GM19328 (cell line): ENCODE measurements around the gene EIF3C.
"Not testable (repeated sequence)": the region's sequence is repeated elsewhere in the genome, so short reads cannot be mapped to it uniquely, and the experiment has no call there.

ENCODE experiments used
- ATAC-seq: cut with Tn5 transposase; IDR thresholded peaks from one replicate; pipeline ENCODE4 v1.9.1; 2021; ENCODE audit warnings: mild to moderate bottlenecking, moderate library complexity; ENCODE audit not compliant: unreplicated experiment

EIF3C gene

GRCh38 chr16:28711220-28712083, at the start of gene EIF3C:
TSS of gene EIF3C (plus strand) at chr16:28711464. CDS start at chr16:28711687, 223 bp downstream.
- peak; percentile 91 for ATAC-seq

- ATAC-seq = not testable (repeated sequence)
Observed at GRCh38 chr16:28666264-28666663, 45.0 kb upstream of the EIF3C start.

GRCh38 chr16:28667480-28667879, 43.8 kb upstream of the EIF3C start:
- ATAC-seq = not testable (repeated sequence)

- ATAC-seq = not testable (repeated sequence)
Observed at GRCh38 chr16:28668199-28668598, 43.1 kb upstream of the EIF3C start.

GRCh38 chr16:28688327-28688952, 22.8 kb upstream of the EIF3C start:
- peak; percentile 55 for ATAC-seq

- ATAC-seq = not testable (repeated sequence)
Observed at GRCh38 chr16:28689425-28689824, 21.8 kb upstream of the EIF3C start.

- ATAC-seq = not testable (repeated sequence)
Observed at GRCh38 chr16:28691722-28692121, 19.5 kb upstream of the EIF3C start.

GRCh38 chr16:28693257-28693950, 17.9 kb upstream of the EIF3C start:
- not testable (repeated sequence) for ATAC-seq

- ATAC-seq = not testable (repeated sequence)
Observed at GRCh38 chr16:28699792-28700191, 11.5 kb upstream of the EIF3C start.

GRCh38 chr16:28700349-28700748, 10.9 kb upstream of the EIF3C start:
- not testable (repeated sequence) for ATAC-seq

- not testable (repeated sequence) for ATAC-seq
Observed at GRCh38 chr16:28701384-28701783, 9.9 kb upstream of the EIF3C start.

- not testable (repeated sequence) for ATAC-seq
Observed at GRCh38 chr16:28704246-28704645, 7.0 kb upstream of the EIF3C start.

- not testable (repeated sequence) for ATAC-seq
Observed at GRCh38 chr16:28722852-28723650, 11.8 kb downstream of the EIF3C start.

GRCh38 chr16:28731253-28731652, 20.0 kb downstream of the EIF3C start:
- ATAC-seq = not testable (repeated sequence)

GRCh38 chr16:28732455-28733124, 21.3 kb downstream of the EIF3C start:
- ATAC-seq = not testable (repeated sequence)

GRCh38 chr16:28739787-28740186, 28.5 kb downstream of the EIF3C start:
- ATAC-seq = not testable (repeated sequence)

GRCh38 chr16:28740631-28741030, 29.4 kb downstream of the EIF3C start:
- ATAC-seq = not testable (repeated sequence)

GRCh38 chr16:28741295-28741694, 30.0 kb downstream of the EIF3C start:
- ATAC-seq = not testable (repeated sequence)

- ATAC-seq = not testable (repeated sequence)
Observed at GRCh38 chr16:28746618-28747350, 35.5 kb downstream of the EIF3C start.
